Measurements from ENCODE around the gene SLX4.

DNA sequence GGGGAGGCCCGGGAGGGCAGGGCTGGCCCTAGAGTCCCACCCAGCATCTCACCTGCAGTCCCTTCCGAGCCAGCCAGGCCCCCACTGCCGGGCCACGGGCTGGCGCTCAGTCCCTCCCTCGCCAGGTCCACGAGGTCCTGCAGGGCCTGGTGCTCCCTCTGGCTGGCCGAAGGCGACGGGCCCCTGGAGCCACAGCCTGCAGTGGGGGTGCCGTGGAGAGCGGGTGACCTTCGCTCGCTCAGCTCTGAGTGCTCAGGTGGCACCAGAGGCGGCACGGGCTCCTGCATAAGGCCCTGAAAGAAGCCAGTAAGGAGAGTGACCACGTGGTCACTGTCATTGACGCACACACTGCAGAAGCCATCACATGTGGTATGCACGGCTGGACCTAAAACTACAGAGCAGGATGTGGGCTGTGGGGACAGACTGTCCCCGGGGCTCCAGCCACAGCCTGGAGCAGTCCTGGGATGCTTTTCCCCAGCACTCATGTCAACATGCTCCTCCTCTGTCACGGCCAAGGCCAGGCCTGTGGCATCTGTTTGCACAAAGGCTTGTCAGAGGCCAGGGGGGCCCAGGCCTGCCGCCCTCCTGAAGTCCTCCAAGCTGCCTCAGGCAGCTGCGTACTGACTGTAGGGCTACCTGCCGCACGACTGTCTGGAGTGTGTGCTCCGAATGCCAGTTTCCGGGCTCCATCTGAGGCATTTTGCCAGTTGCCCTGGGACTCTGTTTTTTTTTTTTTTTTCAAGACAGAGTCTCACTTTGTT lies 15.1 kb downstream of the SLX4 start:
- TF ChIP-seq CTCF (IDR thresholded peaks at IDR 0.05) (no peak), POLR2A (IDR thresholded peaks at IDR 0.05) (no peak)

Measured in stomach (tissue), 4 donors.